GM11168 (cell line): ENCODE results near the gene IGSF21.
"Not testable (repeated sequence)": the region's sequence is repeated elsewhere in the genome, so short reads cannot be mapped to it uniquely, and the experiment has no call there.

ENCODE experiments used
- in situ Hi-C: fragments of 300-500 bp; cut with MboI; formaldehyde crosslinking; loops from one replicate; pipeline ENCODE4 v1.12.0; 2022; ENCODE audit warnings: low sequenced_read_pairs; ENCODE audit not compliant: unreplicated experiment

The IGSF21 gene

GRCh38 chr1:18341291-18342069, 233.9 kb downstream of the IGSF21 start:
- in situ Hi-C loops = no loop called here

- in situ Hi-C loops = no loop called here
Measured at GRCh38 chr1:18342744-18343143, 235.1 kb downstream of the IGSF21 start.

- in situ Hi-C loops = no loop called here
Measured at GRCh38 chr1:18343581-18343980, 236.0 kb downstream of the IGSF21 start.

- in situ Hi-C loops = no loop called here
Measured at GRCh38 chr1:18344755-18345154, 237.2 kb downstream of the IGSF21 start.

GRCh38 chr1:18347559-18347958, 240.0 kb downstream of the IGSF21 start:
- in situ Hi-C loops = no loop called here

GRCh38 chr1:18348354-18348753, 240.8 kb downstream of the IGSF21 start:
- in situ Hi-C loops = no loop called here

GRCh38 chr1:18350747-18351146, 243.1 kb downstream of the IGSF21 start:
- in situ Hi-C loops = no loop called here

- in situ Hi-C loops = no loop called here
Measured at GRCh38 chr1:18351735-18352134, 244.1 kb downstream of the IGSF21 start.

GRCh38 chr1:18352636-18353265, 245.2 kb downstream of the IGSF21 start:
- in situ Hi-C loops = no loop called here

- in situ Hi-C loops = no loop called here
Measured at GRCh38 chr1:18353528-18353927, 245.9 kb downstream of the IGSF21 start.

- in situ Hi-C loops = no loop called here
Measured at GRCh38 chr1:18353992-18354391, 246.4 kb downstream of the IGSF21 start.

- in situ Hi-C loops = no loop called here
Measured at GRCh38 chr1:18354612-18355011, 247.0 kb downstream of the IGSF21 start.

GRCh38 chr1:18357622-18358230, 250.1 kb downstream of the IGSF21 start:
- in situ Hi-C loops = no loop called here

- in situ Hi-C loops = no loop called here
Measured at GRCh38 chr1:18358600-18358999, 251.0 kb downstream of the IGSF21 start.

GRCh38 chr1:18360251-18360650, 252.7 kb downstream of the IGSF21 start:
- in situ Hi-C loops = no loop called here

- in situ Hi-C loops = no loop called here
Measured at GRCh38 chr1:18362150-18362549, 254.6 kb downstream of the IGSF21 start.

- in situ Hi-C loops = no loop called here
Measured at GRCh38 chr1:18363436-18363835, 255.8 kb downstream of the IGSF21 start.

GRCh38 chr1:18365099-18365705, 257.6 kb downstream of the IGSF21 start:
- in situ Hi-C loops = no loop called here

- in situ Hi-C loops = not testable (repeated sequence)
Measured at GRCh38 chr1:18372505-18372904, 264.9 kb downstream of the IGSF21 start.

GRCh38 chr1:18373151-18373550, 265.6 kb downstream of the IGSF21 start:
- in situ Hi-C loops = no loop called here

- in situ Hi-C loops = no loop called here
Measured at GRCh38 chr1:18373882-18374493, 266.4 kb downstream of the IGSF21 start.
